Measurements from ENCODE around the gene CDC7.
"Not testable (repeated sequence)": the region's sequence is repeated elsewhere in the genome, so short reads cannot be mapped to it uniquely, and the experiment has no call there.

The CDC7 gene

GRCh38 chr1:91500756-91501522 lies at the start of gene CDC7:
CDC7 (plus strand) TSS chr1:91500851; CDS start chr1:91501717, 866 bp downstream.
- DNase-seq (ENCODE audit: low spot score): peak; percentile 93

DNA sequence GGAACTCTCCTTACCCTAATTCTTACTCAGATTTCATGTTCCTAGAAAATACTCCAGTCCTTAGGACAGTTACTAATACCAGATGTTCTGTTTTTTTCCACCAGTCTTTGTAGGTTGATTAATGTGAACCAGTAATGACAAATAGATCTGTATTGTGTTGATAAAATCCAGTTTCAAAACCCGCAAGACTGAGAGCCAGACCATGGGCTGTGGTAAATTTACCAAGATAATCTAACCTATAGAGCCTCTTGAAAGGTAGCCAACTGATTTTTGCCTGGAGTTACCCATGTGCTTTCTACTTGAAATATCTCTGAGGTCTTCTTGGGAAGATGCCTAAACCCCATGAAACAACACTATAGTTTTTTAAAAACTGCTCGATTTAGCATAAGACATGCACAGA lies 46.5 kb upstream of the CDC7 start:
- no peak for DNase-seq (ENCODE audit: low spot score)

DNA sequence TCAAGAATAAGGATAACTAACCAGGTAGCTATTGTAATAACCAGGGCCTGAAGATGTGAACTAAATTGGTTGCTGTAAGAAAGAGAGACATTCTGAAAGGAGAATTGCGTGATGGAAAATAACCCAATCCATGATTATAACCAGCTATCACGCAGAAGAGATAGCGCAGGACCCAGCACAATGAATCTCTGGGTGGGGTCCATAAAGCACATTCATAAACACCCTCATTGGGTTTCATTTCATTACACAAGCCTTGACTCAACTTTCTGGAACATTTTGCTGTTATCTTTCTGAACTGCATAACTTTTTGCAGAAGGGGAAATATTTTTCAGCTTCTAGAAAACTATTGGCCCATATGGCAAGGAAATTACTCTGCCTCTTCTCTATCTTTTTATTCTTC lies 45.3 kb upstream of the CDC7 start:
- no peak for DNase-seq (ENCODE audit: low spot score)

DNA sequence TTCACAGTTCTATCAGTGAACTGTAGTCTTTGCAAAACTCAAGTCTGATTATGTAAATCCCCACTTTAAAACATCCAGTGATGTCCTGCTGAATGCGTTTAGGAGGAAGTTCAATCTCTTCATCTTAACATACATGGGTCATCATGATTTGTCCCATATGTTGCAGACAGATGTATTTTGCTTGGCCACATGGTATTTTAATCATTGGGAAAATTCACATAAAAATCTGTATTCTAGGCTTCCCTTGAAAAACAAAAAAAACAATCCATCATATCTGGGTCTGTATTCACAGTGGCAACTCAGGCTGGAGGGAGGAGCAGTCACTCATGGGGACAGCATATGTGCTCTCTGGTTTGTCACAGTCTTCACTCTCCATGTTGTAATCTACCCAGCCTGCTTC lies 44.8 kb upstream of the CDC7 start:
- DNase-seq (ENCODE audit: low spot score): no peak

GRCh38 chr1:91465350-91465749 lies 35.3 kb upstream of the CDC7 start:
- DNase-seq (ENCODE audit: low spot score): not testable (repeated sequence)

DNA sequence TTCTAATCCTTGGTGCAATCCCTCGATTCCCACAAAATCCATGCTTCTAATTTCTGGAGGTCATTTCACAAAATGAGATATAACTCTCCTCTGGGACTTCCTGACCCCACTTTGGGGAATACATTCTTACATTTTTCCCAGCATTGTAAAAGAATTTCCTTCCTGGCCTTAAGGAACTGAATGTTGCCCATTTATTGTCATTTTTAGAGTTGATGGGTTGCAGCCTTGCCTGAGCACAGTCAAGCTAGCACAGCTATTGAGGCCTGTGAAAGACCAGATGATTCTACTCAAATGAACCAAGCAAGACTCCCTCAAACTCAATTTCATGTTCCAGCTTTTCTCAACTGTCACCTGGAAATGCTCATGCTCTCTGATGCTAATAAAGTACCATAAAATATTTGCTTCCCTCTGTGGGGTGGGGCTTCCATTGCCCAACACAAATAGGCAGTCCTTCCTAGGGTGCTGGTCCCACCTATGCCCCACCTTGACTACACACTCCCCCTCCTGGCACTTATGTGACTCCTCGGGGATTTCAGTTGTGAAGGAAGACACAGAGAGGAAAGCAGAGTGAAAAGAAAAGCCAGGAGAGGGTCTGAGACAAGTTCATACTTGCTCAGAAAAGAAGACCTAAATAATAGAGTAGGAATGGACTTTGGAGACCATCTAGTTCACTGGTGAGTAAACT lies 24.0 kb upstream of the CDC7 start:
- no peak for DNase-seq (ENCODE audit: low spot score)

- no peak for DNase-seq (ENCODE audit: low spot score)
Measured at GRCh38 chr1:91487469-91487868, 13.2 kb upstream of the CDC7 start.

- no peak for DNase-seq (ENCODE audit: low spot score)
Measured at GRCh38 chr1:91490501-91490900, 10.2 kb upstream of the CDC7 start.

DNA sequence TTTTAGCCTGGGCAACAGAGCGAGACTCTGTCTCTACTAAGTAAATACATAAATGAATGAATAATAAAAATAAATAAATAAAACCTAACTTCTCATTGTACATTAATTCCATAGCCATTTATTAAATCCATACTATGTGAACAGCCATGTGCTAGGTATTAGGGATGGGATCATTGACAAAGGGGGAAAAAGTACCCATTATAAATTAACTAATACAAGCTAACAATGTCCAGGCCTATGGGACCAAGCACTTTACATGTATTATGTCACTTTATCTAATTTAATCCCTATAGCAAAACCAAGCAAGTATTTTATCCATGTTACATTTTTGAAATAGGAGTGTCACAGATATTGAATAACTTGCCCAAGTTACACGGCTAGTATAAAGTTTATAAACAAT lies 2.6 kb upstream of the CDC7 start:
- no peak for DNase-seq (ENCODE audit: low spot score)

- no peak for DNase-seq (ENCODE audit: low spot score)
Measured at GRCh38 chr1:91498498-91499245, 2.0 kb upstream of the CDC7 start.

GRCh38 chr1:91499346-91499745 lies 1.3 kb upstream of the CDC7 start:
- no peak for DNase-seq (ENCODE audit: low spot score)

GRCh38 chr1:91499904-91500755 lies 521 bp upstream of the CDC7 start:
- DNase-seq (ENCODE audit: low spot score): no peak

- peak; percentile 77 for DNase-seq (ENCODE audit: low spot score)
Measured at GRCh38 chr1:91501523-91501851, 836 bp downstream of the CDC7 start.

- peak; percentile 13 for DNase-seq (ENCODE audit: low spot score)
Measured at GRCh38 chr1:91501971-91502671, 1.5 kb downstream of the CDC7 start.

GRCh38 chr1:91502672-91503184 lies 2.1 kb downstream of the CDC7 start:
- peak; percentile 53 for DNase-seq (ENCODE audit: low spot score)

DNA sequence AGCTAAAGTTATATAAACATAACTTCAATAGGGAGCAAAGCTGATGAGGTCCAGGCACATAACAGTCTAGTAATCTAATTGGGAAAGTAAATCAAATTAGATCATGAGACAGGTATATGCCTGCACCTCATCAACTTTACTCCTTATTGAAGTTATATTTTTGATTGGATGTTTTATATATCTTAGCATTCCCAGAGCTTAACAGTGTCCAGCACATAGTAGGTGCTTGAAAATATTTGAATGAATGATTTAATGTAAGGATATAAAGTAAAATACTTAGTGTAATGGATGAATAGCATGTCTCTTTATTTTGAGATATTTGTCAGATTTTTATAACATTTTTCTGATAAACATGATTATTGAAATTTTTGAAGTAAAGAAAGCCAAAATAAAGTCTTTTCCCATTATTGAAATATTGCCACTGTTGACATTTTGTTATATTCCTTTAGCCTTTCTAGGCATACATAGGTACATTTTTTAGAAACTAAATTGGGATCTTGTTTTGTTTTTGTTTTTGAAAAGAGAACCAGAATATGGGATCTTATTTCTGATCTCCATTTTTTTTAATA lies 2.8 kb downstream of the CDC7 start:
- no peak for DNase-seq (ENCODE audit: low spot score)

- no peak for DNase-seq (ENCODE audit: low spot score)
Measured at GRCh38 chr1:91503975-91504530, 3.4 kb downstream of the CDC7 start.

GRCh38 chr1:91505086-91505485 lies 4.4 kb downstream of the CDC7 start:
- DNase-seq (ENCODE audit: low spot score): no peak

- no peak for DNase-seq (ENCODE audit: low spot score)
Measured at GRCh38 chr1:91506071-91506470, 5.4 kb downstream of the CDC7 start.

DNA sequence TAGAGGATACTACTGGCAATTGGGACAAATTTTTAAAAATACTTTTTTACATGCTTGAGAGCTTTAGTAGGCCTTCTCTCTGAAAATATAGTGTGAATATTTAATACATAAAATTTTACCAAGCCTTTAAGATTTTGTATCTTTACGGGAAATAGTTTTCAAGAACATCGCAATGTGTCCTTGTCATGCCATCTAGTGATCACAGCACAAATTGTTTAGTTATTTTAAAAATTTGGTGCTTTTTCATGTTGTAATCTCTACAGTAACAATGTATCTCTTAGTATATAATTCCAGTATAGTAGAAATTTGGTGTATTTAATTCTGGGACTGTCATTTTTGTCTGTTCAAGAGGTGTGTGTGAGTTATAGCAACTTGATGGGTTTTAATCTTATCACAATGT lies 6.7 kb downstream of the CDC7 start:
- DNase-seq (ENCODE audit: low spot score): no peak

- no peak for DNase-seq (ENCODE audit: low spot score)
Measured at GRCh38 chr1:91510754-91511153, 10.1 kb downstream of the CDC7 start.

All from cerebellar cortex (tissue), 1 donor.